Measurements from ENCODE around the gene NUCB1.
"Not testable (repeated sequence)": the region's sequence is repeated elsewhere in the genome, so short reads cannot be mapped to it uniquely, and the experiment has no call there.

Gene NUCB1

DNA sequence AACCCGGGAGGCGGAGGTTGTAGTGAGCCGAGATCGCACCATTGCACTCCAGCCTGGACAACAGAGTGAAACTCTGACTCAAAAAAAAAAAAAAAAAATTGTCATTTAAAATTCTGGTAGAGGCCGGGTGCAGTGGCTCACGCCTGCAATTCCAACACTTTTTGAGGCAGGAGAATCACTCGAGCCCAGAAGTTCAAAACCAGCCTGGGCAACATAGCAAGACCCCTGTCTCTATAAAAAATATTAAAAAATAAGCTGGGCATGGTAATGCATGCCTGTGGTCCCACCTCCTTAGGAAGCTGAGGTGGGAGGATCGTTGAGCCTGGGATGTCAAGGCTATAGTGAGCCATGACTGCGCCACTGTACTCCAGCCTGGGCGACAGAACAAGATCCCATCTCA lies 6.2 kb downstream of the NUCB1 start:
- no peak for DNase-seq

DNA sequence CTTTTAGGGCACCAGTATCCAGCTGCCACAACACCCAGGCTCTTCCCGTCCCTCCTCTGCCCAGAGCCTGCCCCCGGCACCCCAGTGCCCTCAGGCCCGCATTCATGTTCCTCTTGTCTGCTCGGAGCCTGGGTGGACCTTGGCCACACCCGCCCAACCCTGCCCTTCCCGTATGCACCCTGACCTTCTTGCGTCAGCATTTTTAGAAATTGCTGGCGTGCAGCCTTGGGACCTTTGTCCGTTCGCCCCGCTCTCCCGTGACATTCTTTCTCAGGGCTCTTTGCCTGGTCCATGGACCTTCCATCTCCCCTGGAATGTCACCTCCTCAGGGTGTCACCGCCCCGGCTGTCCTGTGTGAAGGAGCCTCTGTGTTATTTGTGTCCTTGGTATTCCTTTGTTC lies 7.6 kb downstream of the NUCB1 start:
- no peak for DNase-seq

DNA sequence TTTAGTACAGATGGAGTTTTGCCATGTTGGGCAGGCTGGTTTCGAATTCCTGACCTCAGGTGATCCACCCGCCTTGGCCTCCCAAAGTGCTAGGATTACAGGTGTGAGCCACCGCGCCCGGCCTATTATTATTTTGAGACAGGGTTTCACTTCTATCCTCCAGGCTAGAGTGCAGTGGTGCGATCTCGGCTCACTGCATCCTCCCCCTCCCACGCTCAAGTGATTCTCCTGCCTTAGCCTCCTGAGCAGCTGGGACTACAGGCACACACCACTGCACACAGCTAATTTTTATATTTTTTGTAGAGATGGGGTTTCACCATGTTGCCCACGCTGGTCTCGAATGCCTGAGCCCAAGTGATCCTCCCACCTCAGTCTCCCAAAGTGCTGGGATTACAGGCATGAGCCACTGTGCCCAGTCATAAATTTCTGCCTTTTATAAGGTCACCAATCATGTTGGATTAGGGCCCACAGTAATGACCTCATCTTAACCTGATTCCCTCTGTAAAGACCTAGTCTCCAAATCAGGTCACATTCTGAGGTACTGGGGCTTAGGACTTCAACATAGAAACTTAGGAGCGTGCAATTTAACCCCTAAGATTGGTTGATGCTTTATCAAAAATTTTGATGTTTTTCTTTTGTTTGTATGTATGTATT lies 9.4 kb downstream of the NUCB1 start:
- DNase-seq, result not testable (repeated sequence)

DNA sequence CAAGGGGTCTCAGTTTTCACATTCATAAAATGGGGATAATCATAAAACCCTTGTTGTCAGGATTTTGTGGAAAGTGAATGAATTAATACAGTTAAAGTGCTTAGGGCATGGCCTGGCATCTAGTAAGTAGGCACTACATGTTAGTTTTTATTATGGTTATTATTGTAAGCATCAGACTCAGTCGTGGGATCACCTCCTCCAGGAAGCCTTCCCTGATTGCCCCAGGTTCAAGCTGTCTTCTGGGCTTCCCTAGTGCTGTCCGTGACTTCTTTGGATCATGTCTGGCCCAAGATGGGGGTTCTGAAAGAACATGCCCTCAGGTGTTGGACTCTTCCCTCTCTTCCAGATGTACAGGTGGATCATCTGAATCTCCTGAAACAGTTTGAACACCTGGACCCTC lies 10.7 kb downstream of the NUCB1 start:
- no peak for DNase-seq

DNA sequence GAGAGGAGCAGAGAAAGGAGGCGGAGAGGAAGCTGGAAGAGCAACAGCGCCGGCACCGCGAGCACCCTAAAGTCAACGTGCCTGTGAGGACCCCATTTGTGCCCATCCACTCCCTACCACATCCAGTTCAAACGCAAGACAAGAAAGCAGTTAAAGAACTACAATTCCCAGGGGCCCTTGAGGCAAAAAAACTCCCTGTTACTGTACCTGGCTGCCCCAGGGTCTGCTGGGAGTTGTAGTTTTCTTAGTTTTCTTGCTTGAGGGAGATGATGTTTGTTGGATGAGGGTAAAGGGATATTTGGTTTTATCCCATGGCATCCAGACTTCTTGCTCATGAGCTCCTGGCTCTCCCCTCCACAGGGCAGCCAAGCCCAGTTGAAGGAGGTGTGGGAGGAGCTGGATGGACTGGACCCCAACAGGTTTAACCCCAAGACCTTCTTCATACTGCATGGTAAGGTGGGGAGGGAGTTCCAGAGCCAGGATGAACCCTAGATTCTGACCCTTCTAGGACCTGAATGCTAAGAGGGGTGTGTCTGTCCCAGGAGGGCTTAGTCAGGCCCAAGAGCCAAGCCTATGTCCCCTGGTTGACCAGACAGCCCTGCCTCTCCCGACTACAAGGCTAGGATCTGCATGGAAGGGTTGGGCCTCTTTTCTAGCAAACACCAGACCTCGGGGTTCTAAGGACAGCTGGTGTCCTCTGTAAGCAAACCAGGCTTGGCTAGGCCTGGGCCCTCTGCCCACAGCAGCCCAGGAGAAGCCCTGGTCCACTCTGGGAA lies 13.2 kb downstream of the NUCB1 start:
- no peak for DNase-seq

DNA sequence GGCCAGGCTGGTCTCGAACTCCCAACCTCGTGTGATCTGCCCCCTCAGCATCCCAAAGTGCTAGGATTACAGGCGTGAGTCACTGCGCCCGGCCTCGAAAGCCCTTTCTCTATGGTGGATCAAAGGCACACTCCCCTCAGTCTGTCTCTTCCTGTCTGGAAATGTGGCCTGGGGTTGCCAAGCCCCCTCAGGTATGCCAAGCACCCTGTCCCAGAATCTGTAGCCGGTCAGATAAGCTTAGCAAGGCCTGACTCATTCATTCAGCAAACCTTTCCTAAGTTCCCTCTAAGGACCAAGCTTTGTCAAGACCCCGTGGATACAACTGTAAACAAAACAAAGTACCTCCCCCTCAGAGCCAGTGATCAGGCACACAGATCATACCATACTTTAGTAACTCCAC lies 14.1 kb downstream of the NUCB1 start:
- DNase-seq, result no peak

DNA sequence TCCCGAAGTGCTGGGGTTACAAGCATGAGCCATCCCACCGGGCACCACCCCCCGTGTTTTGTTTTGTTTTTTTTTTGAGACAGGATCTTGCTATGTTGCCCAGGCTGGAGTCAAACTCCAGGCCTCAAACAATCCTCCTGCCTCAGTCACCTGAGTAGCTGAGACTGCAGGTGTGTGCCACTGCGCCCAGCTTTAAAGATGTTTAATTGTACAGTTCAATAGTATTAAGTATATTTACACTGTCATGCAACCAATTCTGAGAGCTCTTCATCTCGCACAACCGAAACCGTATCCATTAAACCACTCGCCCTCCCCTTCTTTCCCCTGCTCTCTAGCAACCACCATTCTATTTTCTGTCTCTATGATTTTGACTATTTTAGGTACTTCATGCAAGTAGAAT lies 15.6 kb downstream of the NUCB1 start:
- no peak for DNase-seq

DNA sequence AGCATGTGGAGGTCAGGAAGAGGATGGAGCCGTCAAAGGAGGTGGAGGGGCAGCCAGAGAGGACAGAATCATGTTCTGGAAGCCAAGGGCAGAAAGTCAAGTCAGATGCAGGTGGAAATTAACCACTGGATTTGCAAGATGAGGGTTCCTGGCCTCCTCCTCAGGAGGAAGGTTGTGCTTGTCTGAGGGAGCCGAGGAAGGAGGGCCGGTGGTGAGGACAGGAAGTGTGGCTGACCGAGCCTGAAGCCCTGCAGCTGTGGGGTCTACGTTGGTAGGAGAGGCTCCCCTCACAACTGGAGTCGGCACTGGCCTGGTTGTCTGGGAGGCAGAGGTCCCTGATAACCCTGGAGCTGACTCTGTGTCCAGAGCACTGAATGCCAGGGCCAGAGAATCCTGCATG lies 18.0 kb downstream of the NUCB1 start:
- no peak for DNase-seq

DNA sequence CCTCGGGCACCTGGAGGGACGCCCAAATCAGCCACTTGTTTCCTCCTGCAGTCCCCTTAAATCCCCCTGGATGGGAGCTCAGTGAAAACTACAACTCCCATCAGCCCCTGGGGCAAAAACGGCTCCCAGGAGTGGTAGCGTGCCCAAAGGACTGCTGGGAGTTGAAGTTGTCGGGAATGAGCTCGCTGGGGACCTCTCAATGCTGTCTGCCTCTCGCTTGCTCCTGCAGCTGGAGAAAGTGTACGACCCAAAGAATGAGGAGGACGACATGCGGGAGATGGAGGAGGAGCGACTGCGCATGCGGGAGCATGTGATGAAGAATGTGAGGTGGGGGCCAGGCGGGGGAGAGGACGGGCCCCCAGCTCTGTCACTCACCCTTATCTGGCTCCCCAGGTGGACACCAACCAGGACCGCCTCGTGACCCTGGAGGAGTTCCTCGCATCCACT lies 18.7 kb downstream of the NUCB1 start:
- no peak for DNase-seq

DNA sequence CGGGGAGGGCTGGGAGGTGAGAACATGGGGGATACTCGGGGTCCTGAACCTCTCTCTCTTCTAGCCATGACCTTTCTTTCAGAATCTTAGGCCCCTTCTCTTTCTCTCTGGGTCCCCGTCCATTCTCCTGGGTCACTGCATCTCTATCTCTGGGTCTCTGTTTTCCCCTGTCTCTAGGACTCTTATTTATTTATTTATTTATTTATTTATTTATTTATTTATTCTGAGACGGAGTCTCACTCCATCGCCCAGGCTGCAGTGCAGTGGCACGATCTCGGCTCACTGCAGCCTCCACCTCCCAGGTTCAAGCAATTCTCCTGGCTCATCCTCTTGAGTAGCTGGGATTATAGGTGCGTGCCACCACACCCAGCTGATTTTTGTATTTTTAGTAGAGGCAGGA lies 19.2 kb downstream of the NUCB1 start:
- DNase-seq, result not testable (repeated sequence)

DNA sequence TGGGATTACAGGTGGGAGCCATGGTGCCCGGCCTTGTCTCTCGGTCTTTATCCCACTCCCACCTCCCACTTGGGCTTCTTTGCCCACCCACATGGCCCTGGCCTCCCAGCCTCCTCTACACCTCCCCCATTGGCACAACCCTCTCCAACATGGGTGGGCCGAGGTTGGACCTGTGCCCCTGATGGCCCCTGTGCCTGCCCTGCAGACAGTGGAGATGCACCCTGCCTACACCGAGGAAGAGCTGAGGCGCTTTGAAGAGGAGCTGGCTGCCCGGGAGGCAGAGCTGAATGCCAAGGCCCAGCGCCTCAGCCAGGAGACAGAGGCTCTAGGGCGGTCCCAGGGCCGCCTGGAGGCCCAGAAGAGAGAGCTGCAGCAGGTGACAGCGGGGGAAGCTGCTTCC lies 20.8 kb downstream of the NUCB1 start:
- no peak for DNase-seq

DNA sequence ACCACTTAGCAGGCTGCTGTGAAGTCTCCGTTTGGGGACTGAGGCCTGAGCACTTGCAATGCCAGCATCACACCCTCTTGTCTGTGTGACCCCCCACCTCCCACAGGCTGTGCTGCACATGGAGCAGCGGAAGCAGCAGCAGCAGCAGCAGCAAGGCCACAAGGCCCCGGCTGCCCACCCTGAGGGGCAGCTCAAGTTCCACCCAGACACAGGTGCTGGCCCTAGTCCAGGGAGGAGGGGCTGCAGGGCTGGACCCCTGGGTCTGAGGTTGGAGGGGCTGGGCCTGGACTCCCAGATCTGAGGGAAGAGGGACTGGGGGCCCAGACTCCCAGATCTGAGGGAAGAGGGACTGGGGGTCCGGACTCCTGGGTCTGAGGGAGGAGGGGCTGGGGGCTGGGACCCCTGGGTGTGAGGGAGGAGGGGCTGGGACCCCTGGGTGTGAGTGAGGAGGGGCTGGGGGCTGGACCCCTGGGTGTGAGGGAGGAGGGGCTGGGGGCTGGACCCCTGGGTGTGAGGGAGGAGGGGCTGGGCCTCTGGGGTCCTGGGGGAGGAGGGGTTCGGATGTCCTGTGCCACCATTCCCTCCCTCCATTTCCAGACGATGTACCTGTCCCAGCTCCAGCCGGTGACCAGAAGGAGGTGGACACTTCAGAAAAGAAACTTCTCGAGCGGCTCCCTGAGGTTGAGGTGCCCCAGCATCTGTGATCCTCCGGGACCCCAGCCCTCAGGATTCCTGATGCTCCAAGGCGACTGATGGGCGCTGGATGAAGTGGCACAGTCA lies 21.8 kb downstream of the NUCB1 start:
- DNase-seq, result no peak

DNA sequence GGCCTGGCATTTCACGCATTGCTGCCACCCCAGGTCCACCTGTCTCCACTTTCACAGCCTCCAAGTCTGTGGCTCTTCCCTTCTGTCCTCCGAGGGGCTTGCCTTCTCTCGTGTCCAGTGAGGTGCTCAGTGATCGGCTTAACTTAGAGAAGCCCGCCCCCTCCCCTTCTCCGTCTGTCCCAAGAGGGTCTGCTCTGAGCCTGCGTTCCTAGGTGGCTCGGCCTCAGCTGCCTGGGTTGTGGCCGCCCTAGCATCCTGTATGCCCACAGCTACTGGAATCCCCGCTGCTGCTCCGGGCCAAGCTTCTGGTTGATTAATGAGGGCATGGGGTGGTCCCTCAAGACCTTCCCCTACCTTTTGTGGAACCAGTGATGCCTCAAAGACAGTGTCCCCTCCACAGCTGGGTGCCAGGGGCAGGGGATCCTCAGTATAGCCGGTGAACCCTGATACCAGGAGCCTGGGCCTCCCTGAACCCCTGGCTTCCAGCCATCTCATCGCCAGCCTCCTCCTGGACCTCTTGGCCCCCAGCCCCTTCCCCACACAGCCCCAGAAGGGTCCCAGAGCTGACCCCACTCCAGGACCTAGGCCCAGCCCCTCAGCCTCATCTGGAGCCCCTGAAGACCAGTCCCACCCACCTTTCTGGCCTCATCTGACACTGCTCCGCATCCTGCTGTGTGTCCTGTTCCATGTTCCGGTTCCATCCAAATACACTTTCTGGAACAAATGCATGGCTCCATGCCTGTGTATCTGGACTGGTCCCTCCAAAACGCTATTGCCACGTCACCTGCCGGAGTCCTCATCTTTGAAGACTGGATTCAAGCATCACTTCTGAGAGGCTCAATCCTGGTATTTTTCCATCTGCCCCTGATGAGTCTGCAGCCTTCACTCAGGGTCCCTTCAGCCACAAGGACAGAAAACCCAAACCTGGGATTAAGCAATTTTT lies 22.7 kb downstream of the NUCB1 start:
- no peak for DNase-seq

DNA sequence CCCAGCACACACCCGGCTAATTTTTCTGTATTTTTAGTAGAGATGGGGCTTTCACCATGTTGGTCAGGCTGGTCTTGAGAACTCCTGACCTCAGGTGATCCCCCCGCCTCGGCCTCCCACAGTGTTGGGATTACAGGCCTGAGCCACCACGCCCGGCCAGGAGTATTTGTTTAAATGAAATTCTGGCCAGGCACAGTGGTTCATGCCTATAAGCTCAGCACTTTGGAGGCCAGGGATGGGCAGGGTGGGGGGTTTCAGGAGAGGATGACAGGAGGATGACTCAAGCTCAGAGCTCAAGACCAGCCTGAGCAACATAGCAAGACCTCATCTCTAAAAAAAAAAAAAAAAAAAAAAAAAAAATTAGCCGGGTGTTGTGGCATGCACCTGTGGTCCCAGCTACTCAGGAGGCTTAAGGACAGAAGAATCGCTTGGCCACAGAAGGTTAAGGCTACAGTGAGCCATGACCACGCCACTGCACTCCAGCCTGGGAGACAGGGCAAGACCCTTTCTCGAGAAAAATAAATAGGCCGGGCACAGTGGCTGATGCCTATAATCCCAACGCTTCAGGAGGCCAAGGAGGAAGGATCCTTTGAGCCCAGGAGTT lies 25.2 kb downstream of the NUCB1 start:
- no peak for DNase-seq

DNA sequence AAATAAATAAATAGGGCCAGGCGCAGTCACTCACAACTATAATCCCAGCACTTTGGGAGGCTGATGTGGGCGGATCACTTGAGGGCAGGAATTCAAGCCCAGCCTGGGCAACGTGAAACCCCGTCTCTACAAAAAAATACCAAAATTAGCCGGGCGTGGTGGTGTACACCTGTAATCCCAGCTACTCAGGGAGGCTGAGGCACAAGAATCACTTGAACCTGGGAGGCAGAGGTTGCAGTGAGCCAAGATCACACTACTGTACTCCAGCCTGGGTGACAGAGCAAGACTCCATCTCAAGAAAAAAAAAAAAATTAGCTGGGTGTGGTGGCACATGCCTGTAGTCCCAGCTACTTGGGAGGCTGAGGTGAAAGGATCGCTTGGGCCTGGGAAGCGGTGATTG lies 25.8 kb downstream of the NUCB1 start:
- not testable (repeated sequence) for DNase-seq

DNA sequence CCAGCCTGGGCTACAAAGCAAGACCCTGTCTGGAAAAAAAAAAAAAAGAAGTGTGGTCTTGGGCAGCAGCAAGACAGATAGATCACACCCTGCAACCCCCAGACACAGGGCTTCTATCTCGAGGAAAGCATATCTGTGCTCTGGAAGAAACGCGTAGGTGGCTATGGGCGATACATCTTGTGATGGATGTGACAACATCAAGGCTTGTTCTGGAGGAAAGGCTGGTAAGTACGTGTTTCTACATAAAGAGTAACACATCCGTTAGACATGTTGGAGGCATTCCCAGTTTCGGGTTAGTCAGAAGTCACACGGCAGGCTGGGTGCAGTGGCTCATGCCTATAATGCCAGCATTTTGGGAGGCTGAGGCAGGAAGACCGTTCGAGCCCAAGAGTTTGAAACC lies 26.8 kb downstream of the NUCB1 start:
- no peak for DNase-seq

DNA sequence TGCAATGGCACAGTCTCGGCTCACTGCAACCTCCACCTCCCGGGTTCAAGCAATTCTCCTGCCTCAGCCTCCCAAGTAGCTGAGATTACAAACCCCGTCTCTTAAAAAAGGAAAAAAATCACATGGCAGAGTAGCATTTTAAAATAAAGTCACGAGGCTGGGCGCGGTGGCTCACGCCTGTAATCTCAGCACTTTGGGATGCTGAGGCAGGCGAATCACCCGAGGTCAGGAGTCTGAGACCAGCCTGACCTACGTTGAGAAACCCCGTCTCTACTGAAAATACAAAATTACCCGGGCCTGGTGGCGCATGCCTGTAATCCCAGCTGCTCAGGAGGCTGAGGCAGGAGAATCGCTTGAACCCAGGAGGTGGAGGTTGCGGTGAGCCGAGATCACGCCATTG lies 27.6 kb downstream of the NUCB1 start:
- not testable (repeated sequence) for DNase-seq

DNA sequence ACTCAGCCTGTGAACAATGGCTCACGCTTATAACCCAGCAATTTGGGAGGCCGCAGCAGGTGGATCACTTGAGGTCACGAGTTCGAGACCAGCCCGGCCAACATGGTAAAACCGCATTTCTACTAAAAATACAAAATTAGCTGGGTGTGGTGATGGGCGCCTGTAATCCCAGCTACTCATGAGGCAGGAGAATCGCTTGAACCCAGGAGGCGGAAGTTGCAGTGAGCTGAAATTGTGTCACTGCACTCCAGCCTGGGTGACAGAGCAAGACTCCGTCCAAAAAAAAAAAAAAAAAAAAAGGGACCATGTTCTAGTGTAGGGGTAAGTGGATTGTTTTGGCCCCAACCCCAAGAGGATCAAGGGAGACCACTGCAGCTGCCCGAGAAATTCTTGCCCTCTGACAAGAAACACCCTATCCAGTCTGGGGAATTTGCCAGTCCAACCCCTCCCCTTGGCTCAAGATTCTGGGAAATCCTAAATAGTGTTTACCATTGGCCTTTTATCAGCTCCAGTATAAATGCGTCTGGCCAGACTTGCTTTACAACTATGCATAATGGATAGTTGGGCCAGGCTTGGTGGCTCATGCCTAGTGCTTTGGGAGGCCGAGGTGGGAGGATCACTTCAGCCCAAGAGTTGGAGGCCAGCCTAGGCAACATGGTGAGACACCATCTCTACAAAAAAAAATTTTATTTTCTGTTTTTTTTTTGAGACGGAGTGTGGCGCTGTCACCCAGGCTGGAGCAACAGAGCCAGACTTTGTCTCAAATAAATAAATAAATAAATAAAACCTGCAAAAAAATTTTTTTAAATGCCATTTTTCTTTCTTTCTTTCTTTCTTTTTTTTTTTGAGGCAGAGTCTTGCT lies 28.3 kb downstream of the NUCB1 start:
- no peak for DNase-seq

DNA sequence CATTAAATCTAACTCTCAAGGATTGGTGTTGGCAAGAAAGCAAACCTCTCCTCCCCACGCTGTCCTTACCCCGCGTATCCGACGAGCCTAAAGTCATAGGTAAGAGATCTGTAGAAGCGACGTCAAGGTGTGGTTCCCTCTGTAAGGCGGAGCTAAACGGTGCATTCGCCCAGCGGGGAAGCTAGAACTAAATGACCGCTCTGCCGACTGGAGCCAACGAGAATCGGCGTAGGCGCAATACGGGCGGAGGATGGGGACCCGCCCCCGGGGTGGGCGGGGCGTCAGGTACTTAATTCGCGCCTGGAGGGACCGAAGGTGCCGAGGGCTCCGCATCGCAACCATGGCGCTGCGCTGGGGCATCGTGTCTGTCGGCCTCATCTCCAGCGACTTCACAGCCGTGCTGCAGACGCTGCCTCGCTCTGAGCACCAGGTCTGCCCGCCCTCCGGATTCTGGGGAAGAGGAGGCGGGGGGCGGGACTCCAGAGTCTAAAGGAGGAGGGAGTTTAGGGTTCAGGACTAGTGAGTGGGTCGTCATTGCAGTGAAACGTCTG lies 33.3 kb downstream of the NUCB1 start, which contains the start of gene DHDH:
Gene DHDH, plus strand, starts transcription at position 318 of the 551 bp plus-strand sequence. Its CDS starts 23 bp downstream, at position 341.
- peak; percentile 86 for DNase-seq

DNA sequence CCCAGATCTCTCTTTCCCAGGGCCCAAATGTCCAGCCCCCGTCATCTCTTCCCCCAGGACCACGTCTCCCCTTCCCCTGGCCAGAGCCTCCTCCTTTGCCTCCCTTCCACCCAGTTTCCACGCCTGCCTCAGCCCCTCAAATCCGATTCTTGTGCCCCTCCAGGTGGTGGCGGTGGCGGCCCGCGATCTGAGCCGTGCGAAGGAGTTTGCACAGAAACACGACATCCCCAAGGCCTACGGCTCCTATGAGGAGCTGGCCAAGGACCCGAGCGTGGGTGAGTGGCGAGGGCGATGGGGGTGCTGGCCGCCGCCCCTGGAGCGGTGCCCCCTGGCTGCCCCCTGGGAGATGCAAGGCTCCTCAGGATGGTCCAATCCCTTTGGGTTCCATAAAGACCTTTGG lies 34.7 kb downstream of the NUCB1 start:
- no peak for DNase-seq

DNA sequence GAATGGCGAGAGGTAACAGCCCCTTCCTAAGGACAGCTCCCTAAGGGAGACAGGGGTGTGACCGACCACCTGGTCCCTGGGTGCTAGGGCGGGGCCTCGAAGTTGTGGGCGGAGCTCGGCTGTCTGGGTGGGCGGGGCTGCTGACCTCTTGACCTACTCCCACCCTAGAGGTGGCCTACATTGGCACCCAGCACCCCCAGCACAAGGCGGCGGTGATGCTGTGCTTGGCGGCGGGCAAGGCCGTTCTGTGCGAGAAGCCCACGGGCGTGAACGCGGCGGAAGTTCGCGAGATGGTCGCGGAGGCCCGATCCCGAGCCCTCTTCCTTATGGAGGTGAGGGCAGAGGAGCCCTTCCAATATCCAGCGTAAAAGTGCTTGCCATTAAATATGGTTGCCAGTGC lies 35.8 kb downstream of the NUCB1 start:
- DNase-seq, result no peak
